Fibroblast of villous mesenchyme (primary cell): Measurements from ENCODE around the gene ALK. TPM values are rescaled to one million over a fixed set of nuclear protein-coding genes. Genes with fewer than 3 reads are reported as not detected.

ENCODE experiments used
- DNase-seq: peaks from one replicate; pipeline ENCODE4 v3.0.0-alpha.2; 2010; ENCODE audit warnings: low read depth
- H3K4me3 ChIP-seq: 2 replicates; pipeline ENCODE4 v1.5.1; 2011; ENCODE audit warnings: low read depth, mild to moderate bottlenecking, low read length
- total RNA-seq: library from RNA; depleted of rRNA; stranded (reverse); fragments of >200 nt; gene quantifications from 2 replicates; pipeline ENCODE4 v1.2.3, GENCODE V29; 2012
- TF ChIP-seq, protein P1 (sequence below): IDR thresholded peaks from 2 replicates; pipeline ENCODE4 v1.5.1; 2012; ENCODE audit warnings: low read depth, mild to moderate bottlenecking, low read length; ENCODE audit not compliant: insufficient read depth

ALK gene
- total RNA-seq, 1 donor, result not detected

DNA sequence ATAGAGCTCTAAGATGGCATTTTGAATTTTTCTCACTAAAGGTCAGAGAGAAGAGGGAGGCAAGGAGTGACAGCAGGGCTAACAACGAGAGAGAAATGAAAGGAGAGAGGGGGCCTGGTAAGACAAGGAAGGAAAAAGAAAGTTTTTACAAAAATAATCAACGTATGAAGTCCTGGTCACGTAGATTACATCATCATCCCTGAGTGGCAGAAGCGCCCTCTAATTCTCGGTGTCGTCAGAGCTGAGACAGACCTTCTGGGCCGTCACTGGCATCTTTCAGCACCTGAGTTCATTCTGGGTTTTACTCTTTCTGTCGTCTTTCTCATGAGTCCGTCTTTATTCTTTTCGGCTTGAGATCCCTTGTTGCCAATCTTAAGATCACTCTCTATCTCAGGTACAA lies 329.8 kb downstream of the ALK start:
- TF ChIP-seq, protein P1, sequence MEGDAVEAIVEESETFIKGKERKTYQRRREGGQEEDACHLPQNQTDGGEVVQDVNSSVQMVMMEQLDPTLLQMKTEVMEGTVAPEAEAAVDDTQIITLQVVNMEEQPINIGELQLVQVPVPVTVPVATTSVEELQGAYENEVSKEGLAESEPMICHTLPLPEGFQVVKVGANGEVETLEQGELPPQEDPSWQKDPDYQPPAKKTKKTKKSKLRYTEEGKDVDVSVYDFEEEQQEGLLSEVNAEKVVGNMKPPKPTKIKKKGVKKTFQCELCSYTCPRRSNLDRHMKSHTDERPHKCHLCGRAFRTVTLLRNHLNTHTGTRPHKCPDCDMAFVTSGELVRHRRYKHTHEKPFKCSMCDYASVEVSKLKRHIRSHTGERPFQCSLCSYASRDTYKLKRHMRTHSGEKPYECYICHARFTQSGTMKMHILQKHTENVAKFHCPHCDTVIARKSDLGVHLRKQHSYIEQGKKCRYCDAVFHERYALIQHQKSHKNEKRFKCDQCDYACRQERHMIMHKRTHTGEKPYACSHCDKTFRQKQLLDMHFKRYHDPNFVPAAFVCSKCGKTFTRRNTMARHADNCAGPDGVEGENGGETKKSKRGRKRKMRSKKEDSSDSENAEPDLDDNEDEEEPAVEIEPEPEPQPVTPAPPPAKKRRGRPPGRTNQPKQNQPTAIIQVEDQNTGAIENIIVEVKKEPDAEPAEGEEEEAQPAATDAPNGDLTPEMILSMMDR, result no peak
- no peak overlapping the region for H3K4me3 ChIP-seq
- no peak for DNase-seq

- no peak for DNase-seq
These were observed 331.2 kb downstream of the ALK start for GRCh38 chr2:29590211-29590610.

GRCh38 chr2:29589440-29590103 lies 331.8 kb downstream of the ALK start:
- TF ChIP-seq, protein P1, result no peak
- H3K4me3 ChIP-seq, result no peak overlapping the region
- DNase-seq, result no peak

More at GRCh38 chr2:29590211-29590610, 331.2 kb downstream of the ALK start:
- TF ChIP-seq, protein P1, result no peak
- no peak overlapping the region for H3K4me3 ChIP-seq

- TF ChIP-seq, protein P1, result no peak
- no peak for DNase-seq
- no peak overlapping the region for H3K4me3 ChIP-seq
These were observed 333.8 kb downstream of the ALK start for GRCh38 chr2:29587402-29588190.

DNA sequence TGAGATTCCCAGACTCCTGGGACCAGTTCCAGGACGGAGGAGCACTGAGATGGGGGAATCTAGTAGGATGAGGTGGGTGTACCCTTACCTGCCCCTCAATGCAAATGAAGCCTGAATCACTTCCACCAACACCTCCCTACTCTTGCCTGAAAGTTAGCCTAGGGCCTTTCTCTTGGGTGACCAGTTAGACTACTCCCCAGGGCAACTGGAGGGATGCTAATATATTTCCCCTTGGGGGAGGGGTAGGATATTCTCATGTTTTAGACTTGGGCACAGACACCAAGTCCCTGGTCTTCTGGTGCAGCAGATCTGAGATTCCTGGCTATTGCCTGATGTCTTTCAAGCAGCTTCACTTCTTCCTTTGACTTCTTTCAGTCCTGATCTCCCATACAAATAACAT lies 334.5 kb downstream of the ALK start:
- no peak for DNase-seq
- TF ChIP-seq, protein P1, result no peak
- H3K4me3 ChIP-seq, result no peak overlapping the region

DNA sequence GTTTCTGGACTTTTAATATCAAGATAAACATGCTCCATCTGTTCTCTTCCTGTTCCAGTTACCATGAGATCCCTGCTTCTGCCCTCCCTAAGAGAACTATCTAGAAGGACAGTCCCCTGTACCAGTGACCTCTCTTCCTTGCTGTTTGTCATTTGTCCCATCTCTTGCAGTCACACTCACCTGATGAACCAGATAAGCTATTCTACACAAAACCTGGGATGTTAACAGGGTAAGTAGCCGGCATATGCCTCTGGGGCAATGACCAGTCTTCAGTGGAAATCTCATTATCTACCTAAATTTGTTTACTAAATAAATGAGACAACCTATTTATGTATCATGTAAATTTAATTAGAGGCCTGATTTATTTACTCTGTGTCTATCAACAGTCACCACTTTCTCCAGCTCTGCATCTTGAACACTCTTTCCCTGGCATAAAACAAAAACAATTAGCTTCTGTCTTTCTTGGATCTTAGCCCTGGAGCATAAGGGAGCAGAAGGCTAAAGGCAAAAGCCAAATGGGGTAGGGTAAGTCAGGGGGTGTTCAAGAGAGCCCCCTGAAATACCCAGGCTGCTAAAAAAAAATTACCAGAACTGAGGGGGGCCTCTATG lies 337.7 kb downstream of the ALK start:
- no peak for DNase-seq
- no peak overlapping the region for H3K4me3 ChIP-seq
- TF ChIP-seq, protein P1, result no peak
